Measurements from ENCODE around the gene EFCAB11. TPM values are rescaled to one million over a fixed set of nuclear protein-coding genes. Genes with fewer than 3 reads are reported as not detected.

The EFCAB11 gene
- total and polyA plus RNA-seq, 2 donors (not counting 1 experiment from before 2014, with no cell fraction given), result 4.2 to 13.8 TPM

- ChIA-PET CTCF (interaction anchor here (0.6 to 1.2 kb wide), 4 partner anchors 9 to 895 kb away, joined by 3 to 4 read pairs (median 3); no protein-coding TSS in a partner anchor), POLR2A (no interaction called here)
- Histone ChIP-seq H3K4me3 (ENCODE audit: control extremely low read depth in 1 of 5, extremely low read depth in 1 of 5, insufficient read depth in 1 of 5, low read depth in 2 of 5, low read length in 4 of 5) (no peak overlapping the region), H3K9ac (ENCODE audit: low read length) (no peak overlapping the region), H3K36me3 (replicated peaks in 1 of 2; ENCODE audit: control extremely low read depth in 1 of 2, control insufficient read depth in 1 of 2, extremely low read depth in 1 of 2, insufficient read depth in 2 of 2, low read length in 1 of 2) (no peaks in the 10 kb centered on the region), H4K20me1 (ENCODE audit: control insufficient read depth, insufficient read depth, low read length, poor library complexity, severe bottlenecking) (no peaks in the 10 kb centered on the region), H3K27me3 (replicated peaks in 1 of 4; ENCODE audit: control extremely low read depth in 1 of 4, control insufficient read depth in 3 of 4, insufficient read depth in 4 of 4, low read length in 3 of 4) (no peaks in the 10 kb centered on the region), H3K4me2 (replicated peaks; ENCODE audit: low read depth, low read length, poor library complexity, severe bottlenecking) (no peak overlapping the region), H3K79me2 (ENCODE audit: control insufficient read depth, insufficient read depth, low read length) (no peaks in the 10 kb centered on the region), H3K4me1 (ENCODE audit: control insufficient read depth in 2 of 2, insufficient read depth in 2 of 2, low read length in 2 of 2) (no peaks in the 10 kb centered on the region), H3K9me3 (ENCODE audit: control extremely low read depth in 1 of 3, control insufficient read depth in 2 of 3, insufficient read depth in 1 of 3, low read length in 2 of 3) (no peaks in the 10 kb centered on the region), H2AFZ (ENCODE audit: insufficient read depth, low read depth, low read length, poor library complexity, severe bottlenecking) (no peak overlapping the region), H3K27ac (ENCODE audit: low read length in 2 of 2) (no peak overlapping the region)
- Mint-ChIP-seq H3K9me3 (ENCODE audit: insufficient read depth) (no peaks in the 10 kb centered on the region), H3K4me1 (no peaks in the 10 kb centered on the region), H3K4me3 (no peak overlapping the region), H3K27me3 (no peaks in the 10 kb centered on the region), H3K27ac (no peak overlapping the region)
- TF ChIP-seq CTCF (IDR thresholded peaks at IDR 0.05) (no peak), EZH2 (IDR thresholded peaks at IDR 0.05; ENCODE audit: borderline replicate concordance, insufficient read depth, low read depth, low read length, poor library complexity, severe bottlenecking) (no peak)
- DNase-seq, result no peak
- no peak for ATAC-seq (ENCODE audit: low read depth)
- intact Hi-C loops (cut with micrococcal nuclease), result no loop called here
- 100% methylated on average over 1 of the region's 6 CpGs for WGBS (ENCODE audit: insufficient coverage)
These were observed 32.3 kb downstream of the EFCAB11 start for GRCh38 chr14:89922031-89922907.

- POLR2A ChIA-PET, result no interaction called here
- WGBS (ENCODE audit: insufficient coverage), result 94% methylated on average over 3 of the region's 3 CpGs
- H3K27me3 Mint-ChIP-seq, result no peaks in the 10 kb centered on the region
These were observed 33.2 kb downstream of the EFCAB11 start for GRCh38 chr14:89921346-89921745.

More at GRCh38 chr14:89921346-89921745, 33.2 kb downstream of the EFCAB11 start:
- no peak overlapping the region for H3K4me2 ChIP-seq (replicated peaks; ENCODE audit: low read depth, low read length, poor library complexity, severe bottlenecking)
- no peaks in the 10 kb centered on the region for H3K4me1 ChIP-seq (ENCODE audit: control insufficient read depth in 2 of 2, insufficient read depth in 2 of 2, low read length in 2 of 2)
- CTCF ChIA-PET, result interaction anchor here (0.6 to 4.0 kb wide), 2 partner anchors 873 to 894 kb away, joined by 3 to 12 read pairs; no protein-coding TSS in a partner anchor
- H3K79me2 ChIP-seq (ENCODE audit: control insufficient read depth, insufficient read depth, low read length), result no peaks in the 10 kb centered on the region
- no peaks in the 10 kb centered on the region for H3K4me1 Mint-ChIP-seq
- DNase-seq, result no peak
- no peaks in the 10 kb centered on the region for H3K9me3 Mint-ChIP-seq (ENCODE audit: insufficient read depth)
- H3K27me3 ChIP-seq (replicated peaks in 1 of 4; ENCODE audit: control extremely low read depth in 1 of 4, control insufficient read depth in 3 of 4, insufficient read depth in 4 of 4, low read length in 3 of 4), result no peaks in the 10 kb centered on the region
- no peak for TF ChIP-seq EZH2 (IDR thresholded peaks at IDR 0.05; ENCODE audit: borderline replicate concordance, insufficient read depth, low read depth, low read length, poor library complexity, severe bottlenecking)
- TF ChIP-seq CTCF (IDR thresholded peaks at IDR 0.05), result no peak
- no peak overlapping the region for H3K27ac ChIP-seq (ENCODE audit: low read length in 2 of 2)
- intact Hi-C loops (cut with micrococcal nuclease), result no loop called here
- no peak for ATAC-seq (ENCODE audit: low read depth)
- H3K36me3 ChIP-seq (replicated peaks in 1 of 2; ENCODE audit: control extremely low read depth in 1 of 2, control insufficient read depth in 1 of 2, extremely low read depth in 1 of 2, insufficient read depth in 2 of 2, low read length in 1 of 2), result no peaks in the 10 kb centered on the region
- no peak overlapping the region for H3K27ac Mint-ChIP-seq
- H3K4me3 Mint-ChIP-seq, result no peak overlapping the region
- no peak overlapping the region for H3K4me3 ChIP-seq (ENCODE audit: control extremely low read depth in 1 of 5, extremely low read depth in 1 of 5, insufficient read depth in 1 of 5, low read depth in 2 of 5, low read length in 4 of 5)
- no peaks in the 10 kb centered on the region for H3K9me3 ChIP-seq (ENCODE audit: control extremely low read depth in 1 of 3, control insufficient read depth in 2 of 3, insufficient read depth in 1 of 3, low read length in 2 of 3)
- H2AFZ ChIP-seq (ENCODE audit: insufficient read depth, low read depth, low read length, poor library complexity, severe bottlenecking), result no peak overlapping the region
- no peaks in the 10 kb centered on the region for H4K20me1 ChIP-seq (ENCODE audit: control insufficient read depth, insufficient read depth, low read length, poor library complexity, severe bottlenecking)
- H3K9ac ChIP-seq (ENCODE audit: low read length), result no peak overlapping the region

All from B cell (primary cell).